ENCODE measurements around the gene BARHL1. TPM values are rescaled to one million over a fixed set of nuclear protein-coding genes. Genes with fewer than 3 reads are reported as not detected.

Gene BARHL1
- total and polyA plus RNA-seq, 8 donors = 0.27 TPM; not detected in 7

DNA sequence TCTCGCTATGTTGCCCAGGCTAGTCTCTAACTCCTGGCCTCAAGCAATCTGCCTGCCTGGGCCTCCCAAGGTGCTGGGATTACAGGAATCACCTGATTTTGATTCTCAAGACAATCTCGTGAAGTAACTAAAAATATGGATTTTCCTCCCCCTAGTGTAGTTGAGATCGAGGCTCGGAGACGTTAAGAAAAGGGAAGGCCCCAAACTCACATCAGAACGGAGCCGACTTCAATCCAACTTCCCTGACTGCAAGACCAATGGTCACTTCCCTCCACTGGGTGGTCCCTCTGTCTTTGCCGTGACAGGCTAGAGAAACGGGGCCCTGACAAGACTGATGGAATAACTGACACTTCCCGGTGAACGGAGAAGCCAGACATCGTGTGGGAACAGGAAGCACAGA, 28.3 kb downstream of the BARHL1 start:
- intact Hi-C loops (cut with DNase I) = no loop called here
- FAIRE-seq = no peak
- WGBS, 2 donors = 87 to 88% methylated on average over 12 of the region's 12 CpGs
- Histone ChIP-seq H3K4me3 (no peak overlapping the region), H3K27ac (no peak overlapping the region), H3K9me3 (no peaks in the 10 kb centered on the region), H3K36me3 (peaks cover 0 to 44% (median 0%) of the 10 kb centered on the region in 3 donors), H3K27me3 (no peaks in the 10 kb centered on the region), H3K4me1 (no peaks in the 10 kb centered on the region)
- ATAC-seq = no peak
- TF ChIP-seq, protein P1, sequence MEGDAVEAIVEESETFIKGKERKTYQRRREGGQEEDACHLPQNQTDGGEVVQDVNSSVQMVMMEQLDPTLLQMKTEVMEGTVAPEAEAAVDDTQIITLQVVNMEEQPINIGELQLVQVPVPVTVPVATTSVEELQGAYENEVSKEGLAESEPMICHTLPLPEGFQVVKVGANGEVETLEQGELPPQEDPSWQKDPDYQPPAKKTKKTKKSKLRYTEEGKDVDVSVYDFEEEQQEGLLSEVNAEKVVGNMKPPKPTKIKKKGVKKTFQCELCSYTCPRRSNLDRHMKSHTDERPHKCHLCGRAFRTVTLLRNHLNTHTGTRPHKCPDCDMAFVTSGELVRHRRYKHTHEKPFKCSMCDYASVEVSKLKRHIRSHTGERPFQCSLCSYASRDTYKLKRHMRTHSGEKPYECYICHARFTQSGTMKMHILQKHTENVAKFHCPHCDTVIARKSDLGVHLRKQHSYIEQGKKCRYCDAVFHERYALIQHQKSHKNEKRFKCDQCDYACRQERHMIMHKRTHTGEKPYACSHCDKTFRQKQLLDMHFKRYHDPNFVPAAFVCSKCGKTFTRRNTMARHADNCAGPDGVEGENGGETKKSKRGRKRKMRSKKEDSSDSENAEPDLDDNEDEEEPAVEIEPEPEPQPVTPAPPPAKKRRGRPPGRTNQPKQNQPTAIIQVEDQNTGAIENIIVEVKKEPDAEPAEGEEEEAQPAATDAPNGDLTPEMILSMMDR (IDR thresholded peaks at IDR 0.05) = no peak
- no peak for DNase-seq

DNA sequence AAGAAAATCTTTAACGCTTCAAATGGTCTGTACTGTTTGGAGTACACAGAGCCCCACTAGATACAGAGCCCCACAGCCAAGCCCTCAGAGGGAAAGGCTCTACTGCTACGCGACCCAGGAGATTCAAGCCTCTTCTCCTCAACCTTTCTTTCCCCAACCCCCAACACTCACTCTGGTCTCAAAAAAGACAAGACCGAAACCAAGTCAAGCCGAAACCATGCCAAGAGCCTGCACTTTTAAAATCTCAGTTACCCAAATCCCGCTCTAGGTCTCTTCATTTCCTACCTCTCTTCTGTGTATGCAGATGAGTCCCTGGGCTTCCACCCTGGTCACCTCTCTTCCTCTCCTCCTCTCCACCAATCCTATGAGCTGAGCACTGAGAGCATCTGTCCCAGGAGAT, 31.9 kb downstream of the BARHL1 start:
- no peak for FAIRE-seq
- 80 to 86% methylated on average over 6 of the region's 6 CpGs for WGBS, 2 donors
- H3K27me3 ChIP-seq = no peaks in the 10 kb centered on the region
- no peak for ATAC-seq
- H3K4me1 ChIP-seq = no peaks in the 10 kb centered on the region
- H3K36me3 ChIP-seq = peaks cover 0 to 31% (median 0%) of the 10 kb centered on the region in 3 donors
- intact Hi-C loops (cut with DNase I) = no loop called here
- no peak overlapping the region for H3K4me3 ChIP-seq
- TF ChIP-seq, protein P1 (IDR thresholded peaks at IDR 0.05) = no peak
- no peak overlapping the region for H3K27ac ChIP-seq
- H3K9me3 ChIP-seq = no peaks in the 10 kb centered on the region
- no peak for DNase-seq

DNA sequence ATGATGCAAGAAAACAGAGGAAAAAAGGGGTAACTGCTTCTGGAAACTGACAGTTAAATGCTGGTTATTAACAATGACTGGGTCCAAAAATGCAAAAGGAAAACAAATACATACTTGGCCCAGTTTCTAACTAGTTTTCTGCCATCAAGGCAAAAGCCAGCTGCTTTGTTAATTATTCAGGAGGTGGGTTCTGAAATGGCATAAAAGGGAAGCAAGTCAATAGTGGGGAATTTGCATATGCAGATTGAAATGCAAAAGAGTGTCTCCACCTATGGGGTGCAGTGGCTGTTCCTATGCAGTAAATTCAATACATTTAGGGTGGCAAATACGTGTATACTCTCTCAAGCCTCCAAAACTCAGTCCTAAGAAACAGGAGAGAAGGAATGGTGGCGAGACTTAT, 33.4 kb downstream of the BARHL1 start:
- Histone ChIP-seq H3K27ac (no peak overlapping the region), H3K4me3 (no peak overlapping the region), H3K9me3 (no peaks in the 10 kb centered on the region), H3K4me1 (no peaks in the 10 kb centered on the region), H3K27me3 (no peaks in the 10 kb centered on the region), H3K36me3 (peaks cover 0 to 31% (median 0%) of the 10 kb centered on the region in 3 donors)
- TF ChIP-seq, protein P1 (IDR thresholded peaks at IDR 0.05) = no peak
- intact Hi-C loops (cut with DNase I) = no loop called here
- ATAC-seq (no peak), FAIRE-seq (no peak), DNase-seq (no peak)
- 84 to 91% methylated on average over 2 of the region's 2 CpGs for WGBS, 2 donors

DNA sequence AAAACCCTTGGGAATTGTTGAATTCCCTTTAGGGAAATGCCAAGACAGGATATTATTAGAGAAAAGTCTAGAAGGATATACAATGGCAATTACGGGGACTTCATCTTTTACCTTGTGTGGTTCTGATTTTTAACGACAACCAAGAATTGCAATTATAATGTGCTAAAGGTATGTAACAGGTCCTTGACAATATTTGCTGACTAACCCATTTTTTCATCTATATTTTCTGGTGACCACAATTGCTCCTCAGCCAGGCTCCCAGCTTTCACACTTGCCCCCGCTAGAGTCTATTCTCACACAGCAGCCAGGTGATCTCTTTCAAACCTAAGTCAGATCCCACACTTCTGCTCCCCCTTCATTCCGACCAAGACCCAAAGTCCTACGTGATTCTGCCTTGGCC, 34.3 kb downstream of the BARHL1 start:
- Histone ChIP-seq H3K9me3 (no peaks in the 10 kb centered on the region), H3K4me1 (no peaks in the 10 kb centered on the region), H3K4me3 (no peak overlapping the region), H3K27ac (no peak overlapping the region), H3K27me3 (no peaks in the 10 kb centered on the region), H3K36me3 (peaks cover 0 to 26% (median 0%) of the 10 kb centered on the region in 3 donors)
- DNase-seq = no peak
- TF ChIP-seq, protein P1 (IDR thresholded peaks at IDR 0.05) = no peak
- FAIRE-seq = no peak
- ATAC-seq = no peak
- intact Hi-C loops (cut with DNase I) = no loop called here
- 92% methylated on average over 5 of the region's 5 CpGs for WGBS, 2 donors

DNA sequence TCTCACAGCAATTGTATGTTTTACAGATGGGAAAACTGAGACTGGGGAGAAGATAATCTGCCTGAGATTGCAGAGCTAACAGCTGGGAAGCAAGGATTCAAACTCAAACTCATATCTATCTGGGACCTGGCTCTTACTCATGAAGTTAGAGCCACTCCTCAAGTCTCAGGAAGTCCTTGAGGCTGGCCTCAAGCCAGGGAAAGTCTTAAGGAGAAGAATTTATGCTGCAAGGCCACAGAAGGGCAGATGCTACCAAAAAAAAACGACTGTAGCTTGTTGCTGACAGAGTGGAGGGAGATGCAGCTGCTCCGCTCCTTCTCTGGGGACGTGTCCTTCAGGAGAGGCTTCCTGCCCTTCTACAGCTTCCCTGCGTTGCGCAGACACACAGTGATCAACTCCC, 39.8 kb downstream of the BARHL1 start:
- no peaks in the 10 kb centered on the region for H3K27me3 ChIP-seq
- no peaks in the 10 kb centered on the region for H3K9me3 ChIP-seq
- H3K36me3 ChIP-seq = peaks cover 0 to 24% (median 0%) of the 10 kb centered on the region in 3 donors
- intact Hi-C loops (cut with DNase I) = no loop called here
- FAIRE-seq (no peak), DNase-seq (no peak), ATAC-seq (no peak)
- H3K27ac ChIP-seq = no peak overlapping the region
- H3K4me1 ChIP-seq = no peaks in the 10 kb centered on the region
- WGBS, 2 donors = 72 to 78% methylated on average over 5 of the region's 5 CpGs
- H3K4me3 ChIP-seq = no peak overlapping the region
- TF ChIP-seq, protein P1 (IDR thresholded peaks at IDR 0.05) = no peak
